SK-N-MC (cell line): ENCODE data around the gene POU3F1.

ENCODE experiments used
- EZH2 ChIP-seq: fragments of 200-600 bp; sonication (generic); IDR thresholded peaks from one replicate; pipeline ENCODE4 v1.6.1; 2017; ENCODE audit warnings: antibody characterized with exemption
- POLR2AphosphoS5 ChIP-seq: IDR thresholded peaks from 2 replicates; pipeline ENCODE4 v1.6.1; 2012; ENCODE audit warnings: mild to moderate bottlenecking, low read depth, low read length, borderline replicate concordance

DNA sequence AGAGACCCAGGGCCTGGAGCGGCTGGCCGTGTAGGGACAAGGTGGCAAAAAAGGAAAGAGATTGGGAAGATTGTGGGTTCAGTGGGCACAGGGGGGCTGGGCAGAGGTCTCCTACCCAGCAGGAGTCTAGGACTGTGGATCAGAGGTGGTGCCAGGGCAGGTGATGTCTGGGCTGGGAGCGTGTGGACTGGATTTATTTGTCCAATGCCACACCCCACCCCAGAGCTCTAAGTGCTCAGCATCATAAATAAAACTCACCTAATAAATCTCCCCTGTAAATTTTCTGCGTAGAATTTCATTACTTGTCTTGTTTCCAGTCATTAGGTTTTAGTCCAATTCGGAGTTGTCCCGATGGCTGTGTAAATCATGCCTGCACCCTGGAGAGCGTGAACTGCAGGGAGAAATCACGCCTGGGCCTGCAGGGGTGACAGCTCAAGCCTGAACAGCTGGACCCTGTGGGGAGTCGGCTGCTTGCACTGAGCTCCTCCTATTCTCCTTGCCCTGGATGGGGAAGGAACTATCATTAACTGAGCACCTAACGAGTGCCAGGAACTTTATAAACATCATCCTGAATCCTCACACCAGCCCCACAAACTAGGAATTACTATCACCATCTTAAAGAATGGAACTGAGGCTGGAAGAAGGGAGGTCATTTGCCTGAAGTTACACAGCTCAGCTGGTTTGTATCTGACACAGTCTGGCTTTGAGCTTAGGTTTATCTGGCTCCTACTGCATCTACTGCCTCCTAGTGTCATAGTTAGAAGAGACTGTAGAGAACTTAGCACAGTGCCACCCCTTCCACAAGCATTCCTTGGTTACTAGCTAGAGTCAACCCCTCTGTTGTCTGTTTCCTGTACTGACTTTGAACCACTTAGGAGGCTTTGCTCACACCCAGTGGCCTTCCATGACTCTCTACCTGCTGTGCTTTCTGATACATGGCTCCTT, 25.0 kb upstream of the POU3F1 start:
- no peak for TF ChIP-seq POLR2AphosphoS5
- no peak for TF ChIP-seq EZH2
